ENCODE data around the gene ZNF691.
"Not testable (repeated sequence)": the region's sequence is repeated elsewhere in the genome, so short reads cannot be mapped to it uniquely, and the experiment has no call there.

The ZNF691 gene

GRCh38 chr1:42852608-42852980, 6.2 kb downstream of the ZNF691 start:
- DNase-seq (ENCODE audit: low spot score): no peak
- TF ChIP-seq, protein P1, sequence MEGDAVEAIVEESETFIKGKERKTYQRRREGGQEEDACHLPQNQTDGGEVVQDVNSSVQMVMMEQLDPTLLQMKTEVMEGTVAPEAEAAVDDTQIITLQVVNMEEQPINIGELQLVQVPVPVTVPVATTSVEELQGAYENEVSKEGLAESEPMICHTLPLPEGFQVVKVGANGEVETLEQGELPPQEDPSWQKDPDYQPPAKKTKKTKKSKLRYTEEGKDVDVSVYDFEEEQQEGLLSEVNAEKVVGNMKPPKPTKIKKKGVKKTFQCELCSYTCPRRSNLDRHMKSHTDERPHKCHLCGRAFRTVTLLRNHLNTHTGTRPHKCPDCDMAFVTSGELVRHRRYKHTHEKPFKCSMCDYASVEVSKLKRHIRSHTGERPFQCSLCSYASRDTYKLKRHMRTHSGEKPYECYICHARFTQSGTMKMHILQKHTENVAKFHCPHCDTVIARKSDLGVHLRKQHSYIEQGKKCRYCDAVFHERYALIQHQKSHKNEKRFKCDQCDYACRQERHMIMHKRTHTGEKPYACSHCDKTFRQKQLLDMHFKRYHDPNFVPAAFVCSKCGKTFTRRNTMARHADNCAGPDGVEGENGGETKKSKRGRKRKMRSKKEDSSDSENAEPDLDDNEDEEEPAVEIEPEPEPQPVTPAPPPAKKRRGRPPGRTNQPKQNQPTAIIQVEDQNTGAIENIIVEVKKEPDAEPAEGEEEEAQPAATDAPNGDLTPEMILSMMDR (IDR thresholded peaks at IDR 0.05; ENCODE audit: borderline replicate concordance, control extremely low read depth, extremely low read depth, insufficient read depth, missing control alignments): no peak
- in situ Hi-C loops (cut with MboI; ENCODE audit: low sequenced_read_pairs, unreplicated experiment): no loop called here

DNA sequence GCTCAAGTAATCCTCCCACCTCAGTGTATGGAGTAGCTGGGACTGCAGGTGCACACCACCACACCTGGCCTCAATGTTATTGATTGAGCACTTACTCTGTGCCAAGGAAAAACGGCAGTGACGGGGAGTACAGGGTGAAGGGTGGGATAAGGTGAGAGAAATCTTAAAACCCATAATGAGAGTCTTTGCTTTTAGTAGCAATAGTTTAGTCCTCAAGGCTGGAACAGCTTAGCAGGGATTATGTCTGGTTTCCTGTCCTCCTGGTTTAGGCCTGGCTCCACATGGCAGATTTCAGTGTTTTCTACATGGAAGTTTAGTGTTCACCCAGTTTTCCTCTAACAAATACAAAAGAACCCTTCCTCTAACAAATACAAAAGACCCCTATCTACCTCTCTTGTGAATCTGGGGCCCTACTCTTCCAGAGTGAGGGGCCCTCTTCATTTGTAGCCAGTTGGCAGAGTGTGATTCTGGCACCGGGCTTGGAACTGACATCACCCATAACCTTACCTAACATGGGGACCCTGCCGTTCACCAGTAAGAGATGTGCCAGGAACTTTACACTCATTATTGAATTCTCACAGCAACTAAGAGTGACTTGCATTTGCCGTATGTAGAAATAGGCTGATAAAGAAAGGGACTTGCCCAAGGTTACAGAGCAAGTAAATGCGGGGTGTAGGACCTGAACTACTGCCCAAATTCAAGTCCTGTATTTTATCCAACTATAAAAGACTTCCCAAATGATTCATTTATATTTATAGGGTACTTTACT, 6.9 kb downstream of the ZNF691 start:
- in situ Hi-C loops (cut with MboI; ENCODE audit: low sequenced_read_pairs, unreplicated experiment): no loop called here
- no peak for DNase-seq (ENCODE audit: low spot score)
- TF ChIP-seq, protein P1 (IDR thresholded peaks at IDR 0.05; ENCODE audit: borderline replicate concordance, control extremely low read depth, extremely low read depth, insufficient read depth, missing control alignments): no peak

GRCh38 chr1:42856554-42856953, 10.1 kb downstream of the ZNF691 start:
- in situ Hi-C loops (cut with MboI; ENCODE audit: low sequenced_read_pairs, unreplicated experiment); DNase-seq (ENCODE audit: low spot score): not testable (repeated sequence)

GRCh38 chr1:42859366-42859765, 13.0 kb downstream of the ZNF691 start:
- in situ Hi-C loops (cut with MboI; ENCODE audit: low sequenced_read_pairs, unreplicated experiment); DNase-seq (ENCODE audit: low spot score): not testable (repeated sequence)

- no peak for DNase-seq (ENCODE audit: low spot score)
- in situ Hi-C loops (cut with MboI; ENCODE audit: low sequenced_read_pairs, unreplicated experiment): no loop called here
- TF ChIP-seq, protein P1 (IDR thresholded peaks at IDR 0.05; ENCODE audit: borderline replicate concordance, control extremely low read depth, extremely low read depth, insufficient read depth, missing control alignments): no peak
Measured at GRCh38 chr1:42860339-42861013, 14.1 kb downstream of the ZNF691 start.

- TF ChIP-seq, protein P1 (IDR thresholded peaks at IDR 0.05; ENCODE audit: borderline replicate concordance, control extremely low read depth, extremely low read depth, insufficient read depth, missing control alignments): no peak
- no peak for DNase-seq (ENCODE audit: low spot score)
- in situ Hi-C loops (cut with MboI; ENCODE audit: low sequenced_read_pairs, unreplicated experiment): no loop called here
Measured at GRCh38 chr1:42861014-42861399, 14.6 kb downstream of the ZNF691 start.

DNA sequence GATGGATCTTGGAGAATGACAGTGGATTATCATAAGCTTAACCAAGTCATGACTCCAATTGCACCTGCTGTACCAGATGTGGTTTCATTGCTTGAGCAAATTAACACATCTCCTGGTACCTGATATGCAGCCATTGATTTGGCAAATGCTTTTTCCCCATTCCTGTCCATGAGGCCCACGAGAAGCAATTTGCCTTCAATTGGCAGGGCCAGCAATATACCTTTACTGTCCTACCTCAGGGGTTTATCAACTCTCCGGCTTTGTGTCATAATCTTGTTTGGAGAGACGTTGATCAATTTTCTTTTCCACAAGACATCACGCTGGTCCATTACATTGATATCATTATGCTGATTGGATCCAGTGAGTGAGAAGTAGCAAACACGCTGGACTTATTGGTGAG, 20.1 kb downstream of the ZNF691 start:
- TF ChIP-seq, protein P1 (IDR thresholded peaks at IDR 0.05; ENCODE audit: borderline replicate concordance, control extremely low read depth, extremely low read depth, insufficient read depth, missing control alignments): no peak
- in situ Hi-C loops (cut with MboI; ENCODE audit: low sequenced_read_pairs, unreplicated experiment): no loop called here
- no peak for DNase-seq (ENCODE audit: low spot score)

DNA sequence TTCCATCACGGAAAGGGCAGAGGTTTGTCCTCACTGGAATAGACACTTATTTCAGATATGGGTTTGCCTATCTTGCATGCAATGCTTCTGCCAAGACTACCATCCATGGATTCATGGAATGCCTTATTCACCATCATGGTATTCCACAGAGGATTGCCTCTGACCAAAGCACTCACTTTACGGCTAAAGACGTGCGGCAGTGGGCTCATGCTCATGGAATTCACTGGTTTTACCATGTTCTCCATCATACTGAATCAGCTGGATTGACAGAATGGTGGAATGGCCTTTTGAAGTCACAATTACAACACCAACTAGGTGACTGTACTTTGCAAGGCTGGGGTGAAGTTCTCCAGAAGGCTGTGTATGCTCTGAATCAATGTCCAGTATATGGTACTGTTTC, 22.1 kb downstream of the ZNF691 start:
- DNase-seq (ENCODE audit: low spot score); in situ Hi-C loops (cut with MboI; ENCODE audit: low sequenced_read_pairs, unreplicated experiment): not testable (repeated sequence)

- in situ Hi-C loops (cut with MboI; ENCODE audit: low sequenced_read_pairs, unreplicated experiment): not testable (repeated sequence)
Measured at GRCh38 chr1:42869254-42869653, 22.8 kb downstream of the ZNF691 start.

GRCh38 chr1:42869751-42870150, 23.3 kb downstream of the ZNF691 start:
- in situ Hi-C loops (cut with MboI; ENCODE audit: low sequenced_read_pairs, unreplicated experiment); DNase-seq (ENCODE audit: low spot score): not testable (repeated sequence)

More at GRCh38 chr1:42869254-42869653, 22.8 kb downstream of the ZNF691 start:
- DNase-seq (ENCODE audit: low spot score): not testable (repeated sequence)

- in situ Hi-C loops (cut with MboI; ENCODE audit: low sequenced_read_pairs, unreplicated experiment); DNase-seq (ENCODE audit: low spot score): not testable (repeated sequence)
Measured at GRCh38 chr1:42873108-42873507, 26.7 kb downstream of the ZNF691 start.
